OCI-LY1 (cell line): ENCODE results near the gene INSRR.

Experiments
- H2AFZ ChIP-seq: fragments of 200-600 bp; sonication (generic), shearing (Covaris generic); 2 replicates; pipeline ENCODE4 v1.6.0; 2014; ENCODE audit warnings: antibody characterized with exemption, mild to moderate bottlenecking, low read length
- H3F3A ChIP-seq: fragments of 200-600 bp; sonication (generic), shearing (Covaris generic); 2 replicates; pipeline ENCODE4 v1.6.0; 2014; ENCODE audit warnings: mild to moderate bottlenecking, antibody characterized with exemption, low read length, moderate library complexity; ENCODE audit not compliant: insufficient read depth
- H3K27ac ChIP-seq: fragments of 200-600 bp; sonication (generic); 2 replicates; pipeline ENCODE4 v1.5.1; 2014; ENCODE audit warnings: low read length, mixed run types, mild to moderate bottlenecking, low read depth; ENCODE audit not compliant: poor library complexity, severe bottlenecking
- H3K27me3 ChIP-seq: fragments of 200-600 bp; sonication (generic); 2 replicates; pipeline ENCODE4 v1.6.0; 2014; ENCODE audit warnings: antibody characterized with exemption, mild to moderate bottlenecking, low read length, moderate library complexity; ENCODE audit not compliant: insufficient read depth
- H3K36me3 ChIP-seq: fragments of 200-600 bp; sonication (generic); 2 replicates; pipeline ENCODE4 v1.6.1; 2014; ENCODE audit warnings: mild to moderate bottlenecking, antibody characterized with exemption, low read length, moderate library complexity, mixed read lengths; ENCODE audit not compliant: insufficient read depth
- H3K4me1 ChIP-seq: fragments of 200-600 bp; sonication (generic); 2 replicates; pipeline ENCODE4 v1.5.1; 2014; ENCODE audit warnings: mild to moderate bottlenecking, low read length, moderate library complexity; ENCODE audit not compliant: insufficient read depth, severe bottlenecking
- H3K4me2 ChIP-seq: fragments of 200-600 bp; sonication (generic), shearing (Covaris generic); 2 replicates; pipeline ENCODE4 v1.6.1; 2014; ENCODE audit warnings: low read length
- H3K4me3 ChIP-seq: fragments of 200-600 bp; sonication (generic); 2 replicates; pipeline ENCODE4 v1.5.1; 2014; ENCODE audit warnings: low read length, low read depth, mild to moderate bottlenecking, mixed read lengths; ENCODE audit not compliant: poor library complexity, severe bottlenecking
- H3K79me2 ChIP-seq: fragments of 200-600 bp; shearing (Covaris generic); 2 replicates; pipeline ENCODE4 v1.6.1; 2016; ENCODE audit warnings: mixed run types, low read length, mixed read lengths; ENCODE audit not compliant: insufficient read depth
- H3K9ac ChIP-seq: fragments of 200-600 bp; sonication (generic), shearing (Covaris generic); 2 replicates; pipeline ENCODE4 v1.6.1; 2014; ENCODE audit warnings: mild to moderate bottlenecking, low read length, mixed read lengths
- H3K9me2 ChIP-seq: fragments of 200-600 bp; sonication (generic), shearing (Covaris generic); 2 replicates; pipeline ENCODE4 v1.6.1; 2014; ENCODE audit warnings: low read depth, mild to moderate bottlenecking, low read length, mixed read lengths
- H3K9me3 ChIP-seq: fragments of 200-600 bp; shearing (Covaris generic); 2 replicates; pipeline ENCODE4 v1.6.1; 2014; ENCODE audit warnings: low read length, mixed read lengths
- H4K20me1 ChIP-seq: fragments of 200-600 bp; sonication (generic), shearing (Covaris generic); 2 replicates; pipeline ENCODE4 v1.6.0; 2016; ENCODE audit warnings: mild to moderate bottlenecking, low read length; ENCODE audit not compliant: insufficient read depth
- CTCF ChIP-seq: fragments of 200-600 bp; sonication (generic), shearing (Covaris generic); IDR thresholded peaks from 2 replicates; pipeline ENCODE4 v1.5.1; 2017; ENCODE audit warnings: mild to moderate bottlenecking, antibody characterized with exemption, low read length, moderate library complexity, mixed read lengths
- EZH2 ChIP-seq: fragments of 200-600 bp; sonication (generic), shearing (Covaris generic); IDR thresholded peaks from 2 replicates; pipeline ENCODE4 v1.8.0; 2017; ENCODE audit warnings: borderline replicate concordance, mixed run types, mild to moderate bottlenecking, antibody characterized with exemption, low read length, moderate library complexity, mixed read lengths

INSRR gene

GRCh38 chr1:156811168-156811567, 47.7 kb downstream of the INSRR start:
- Histone ChIP-seq H3K9me3 (no peaks in the 10 kb centered on the region), H3K36me3 (no peaks in the 10 kb centered on the region), H3K9me2 (no peaks in the 10 kb centered on the region), H3K4me1 (peaks cover 17% of the 10 kb centered on the region), H2AFZ (no peak overlapping the region), H3K4me2 (no peak overlapping the region), H3K9ac (no peak overlapping the region), H3K27ac (no peak overlapping the region), H3K79me2 (no peaks in the 10 kb centered on the region), H3F3A (no peaks in the 10 kb centered on the region), H3K27me3 (no peaks in the 10 kb centered on the region), H3K4me3 (no peak overlapping the region), H4K20me1 (no peaks in the 10 kb centered on the region)
- no peak for TF ChIP-seq CTCF
- no peak for TF ChIP-seq EZH2

GRCh38 chr1:156809711-156810366, 49.1 kb downstream of the INSRR start:
- Histone ChIP-seq H3K9me3 (no peaks in the 10 kb centered on the region), H3K79me2 (no peaks in the 10 kb centered on the region), H4K20me1 (no peaks in the 10 kb centered on the region), H3K27ac (no peak overlapping the region), H3K9ac (no peak overlapping the region), H3K4me3 (no peak overlapping the region), H3K27me3 (no peaks in the 10 kb centered on the region), H2AFZ (no peak overlapping the region), H3F3A (no peaks in the 10 kb centered on the region), H3K36me3 (no peaks in the 10 kb centered on the region), H3K4me1 (peaks cover 14% of the 10 kb centered on the region), H3K4me2 (no peak overlapping the region), H3K9me2 (no peaks in the 10 kb centered on the region)
- TF ChIP-seq CTCF (no peak), EZH2 (no peak)

- TF ChIP-seq CTCF (no peak), EZH2 (no peak)
- Histone ChIP-seq H4K20me1 (no peaks in the 10 kb centered on the region), H3K4me3 (no peak overlapping the region), H3K36me3 (no peaks in the 10 kb centered on the region), H3K27me3 (no peaks in the 10 kb centered on the region), H3K9ac (no peak overlapping the region), H3K9me2 (no peaks in the 10 kb centered on the region), H3K27ac (no peak overlapping the region), H3K9me3 (no peaks in the 10 kb centered on the region), H3K4me1 (peaks cover 13% of the 10 kb centered on the region), H3K79me2 (no peaks in the 10 kb centered on the region), H3F3A (no peaks in the 10 kb centered on the region), H2AFZ (no peak overlapping the region), H3K4me2 (no peak overlapping the region)
Observed at GRCh38 chr1:156809281-156809680, 49.6 kb downstream of the INSRR start.
